HCT116 (cell line): Measurements from ENCODE around the gene RLN3.
"Not testable (repeated sequence)": the region's sequence is repeated elsewhere in the genome, so short reads cannot be mapped to it uniquely, and the experiment has no call there.

Experiments
- CBX3 ChIP-seq: IDR thresholded peaks from 2 replicates; pipeline ENCODE4 v1.6.1; 2012; ENCODE audit warnings: low read depth
- CEBPB ChIP-seq: IDR thresholded peaks from 2 replicates; pipeline ENCODE4 v1.6.1; 2012; ENCODE audit warnings: low read depth
- ELF1 ChIP-seq: IDR thresholded peaks from 2 replicates; pipeline ENCODE4 v1.6.1; 2012; ENCODE audit warnings: low read depth, borderline replicate concordance
- EZH2 ChIP-seq: fragments of 200-600 bp; sonication (generic); IDR thresholded peaks from 2 replicates; pipeline ENCODE4 v1.6.1; 2017; ENCODE audit warnings: antibody characterized with exemption, mixed run types
- JUND ChIP-seq: IDR thresholded peaks from 2 replicates; pipeline ENCODE4 v1.6.1; 2012
- POLR2AphosphoS5 ChIP-seq: IDR thresholded peaks from 2 replicates; pipeline ENCODE4 v1.6.1; 2011; ENCODE audit warnings: mild to moderate bottlenecking, low read depth, low read length, moderate library complexity
- RAD21 ChIP-seq: IDR thresholded peaks from 2 replicates; pipeline ENCODE4 v1.6.1; 2012; ENCODE audit warnings: low read depth, mild to moderate bottlenecking
- SIN3A ChIP-seq: IDR thresholded peaks from 2 replicates; pipeline ENCODE4 v1.6.1; 2012; ENCODE audit warnings: low read depth
- YY1 ChIP-seq: IDR thresholded peaks from 2 replicates; pipeline ENCODE4 v1.6.1; 2011; ENCODE audit warnings: low read length, low read depth, moderate library complexity, mild to moderate bottlenecking; ENCODE audit not compliant: insufficient replicate concordance; ENCODE audit errors: extremely low read depth
- ZFX ChIP-seq: fragments of 450-650 bp; IDR thresholded peaks from 2 replicates; pipeline ENCODE4 v1.6.1; 2017
- TF ChIP-seq, protein P1 (sequence below), 3 experiments: fragments of 200-600 bp in 1 of 3; sonication (generic) in 1 of 3; IDR thresholded peaks in 2 of 3; conservative IDR thresholded peaks in 1 of 3; 2 replicates each; pipeline ENCODE4 v1.5.1; 2012 to 2017; ENCODE audit warnings: low read depth in 2 of 3, low read length in 2 of 3, antibody characterized with exemption in 1 of 3, borderline replicate concordance in 1 of 3, control low read depth in 1 of 3, mild to moderate bottlenecking in 1 of 3, mixed read lengths in 1 of 3, mixed run types in 1 of 3, moderate library complexity in 1 of 3; ENCODE audit not compliant: insufficient read depth in 1 of 3

DNA sequence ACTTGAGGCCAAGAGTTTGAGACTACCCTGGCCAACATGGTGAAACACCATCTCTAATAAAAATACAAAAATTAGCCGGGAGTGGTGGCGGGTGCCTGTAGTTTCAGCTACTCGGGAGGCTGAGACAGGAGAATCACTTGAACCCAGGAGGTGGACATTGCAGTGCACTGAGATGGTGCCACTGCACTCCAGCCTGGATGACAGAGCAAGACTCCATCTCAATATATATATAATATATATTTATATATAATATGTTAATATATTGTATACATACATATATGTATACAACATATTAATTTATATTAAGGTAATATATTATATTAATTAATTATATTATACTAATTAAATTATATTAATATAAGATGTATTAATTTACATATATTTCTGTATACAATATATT is 8.2 kb upstream of the RLN3 start:
- TF ChIP-seq, protein P1, sequence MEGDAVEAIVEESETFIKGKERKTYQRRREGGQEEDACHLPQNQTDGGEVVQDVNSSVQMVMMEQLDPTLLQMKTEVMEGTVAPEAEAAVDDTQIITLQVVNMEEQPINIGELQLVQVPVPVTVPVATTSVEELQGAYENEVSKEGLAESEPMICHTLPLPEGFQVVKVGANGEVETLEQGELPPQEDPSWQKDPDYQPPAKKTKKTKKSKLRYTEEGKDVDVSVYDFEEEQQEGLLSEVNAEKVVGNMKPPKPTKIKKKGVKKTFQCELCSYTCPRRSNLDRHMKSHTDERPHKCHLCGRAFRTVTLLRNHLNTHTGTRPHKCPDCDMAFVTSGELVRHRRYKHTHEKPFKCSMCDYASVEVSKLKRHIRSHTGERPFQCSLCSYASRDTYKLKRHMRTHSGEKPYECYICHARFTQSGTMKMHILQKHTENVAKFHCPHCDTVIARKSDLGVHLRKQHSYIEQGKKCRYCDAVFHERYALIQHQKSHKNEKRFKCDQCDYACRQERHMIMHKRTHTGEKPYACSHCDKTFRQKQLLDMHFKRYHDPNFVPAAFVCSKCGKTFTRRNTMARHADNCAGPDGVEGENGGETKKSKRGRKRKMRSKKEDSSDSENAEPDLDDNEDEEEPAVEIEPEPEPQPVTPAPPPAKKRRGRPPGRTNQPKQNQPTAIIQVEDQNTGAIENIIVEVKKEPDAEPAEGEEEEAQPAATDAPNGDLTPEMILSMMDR (IDR thresholded peaks at IDR 0.05 in 2 of 3, conservative IDR thresholded peaks at IDR 0.05 in 1 of 3; ENCODE audit: borderline replicate concordance in 1 of 3, insufficient read depth in 1 of 3, low read depth in 2 of 3, low read length in 2 of 3) = not testable (repeated sequence)
- TF ChIP-seq EZH2, SIN3A, RAD21, ZFX, JUND, ELF1, POLR2AphosphoS5, CBX3, CEBPB, YY1: not testable (repeated sequence)
